H7 (cell line): ENCODE results near the gene CDK4. TPM values are rescaled to one million over a fixed set of nuclear protein-coding genes. Genes with fewer than 3 reads are reported as not detected.

Source experiments
- DNase-seq: peaks from one replicate; pipeline ENCODE4 v3.0.0; 2012
- H3K27me3 ChIP-seq: 2 replicates; pipeline ENCODE4 v1.6.0; 2011; ENCODE audit warnings: mild to moderate bottlenecking, low read length; ENCODE audit not compliant: control insufficient read depth, insufficient read depth
- H3K36me3 ChIP-seq: replicated peaks from 2 replicates; pipeline ENCODE4 v1.5.1; 2011; ENCODE audit warnings: low read length; ENCODE audit not compliant: control insufficient read depth, insufficient read depth
- H3K4me3 ChIP-seq: 2 replicates; pipeline ENCODE4 v1.5.1; 2011; ENCODE audit warnings: low read depth, mild to moderate bottlenecking, control low read depth, low read length, moderate library complexity; ENCODE audit not compliant: insufficient read depth
- total RNA-seq: library from RNA; depleted of rRNA; stranded (reverse); fragments of >200 nt; shearing (Covaris generic); gene quantifications from 2 replicates; pipeline ENCODE4 v1.2.3, GENCODE V29; 2014

CDK4 gene
- total RNA-seq, 1 experiment from 2014 or later: 275 TPM

DNA sequence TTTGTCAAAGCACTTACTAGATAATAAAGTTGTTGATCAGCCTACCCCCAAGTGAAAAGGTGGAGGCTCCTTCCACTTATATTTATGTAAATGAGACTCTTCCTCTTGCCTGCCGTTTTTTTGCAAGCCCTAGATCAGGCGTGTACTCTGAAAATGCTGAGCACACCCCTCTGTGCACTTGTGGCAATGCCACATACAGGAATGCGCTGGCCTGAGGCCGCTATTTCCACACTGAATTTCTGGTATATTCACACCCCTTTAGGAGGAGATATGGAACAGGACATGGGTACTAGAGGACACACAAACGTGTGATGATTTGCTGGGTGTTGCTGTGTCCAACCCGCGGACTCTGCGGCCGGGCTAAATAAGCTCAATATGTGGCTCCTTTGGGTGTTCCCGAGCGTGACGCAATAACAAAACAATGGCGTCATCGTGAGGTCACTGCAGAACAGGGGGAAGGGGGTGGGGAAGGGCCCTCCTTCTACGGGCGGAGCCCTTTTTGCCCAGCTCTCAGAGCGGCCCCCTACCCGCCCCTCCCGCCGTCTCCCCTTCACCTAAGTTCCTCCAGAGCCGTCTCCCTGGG is 7.8 kb downstream of the CDK4 start:
- Histone ChIP-seq H3K36me3 (peaks cover 15% of the 10 kb centered on the region), H3K4me3 (peak overlapping the region; percentile 81), H3K27me3 (peaks cover 39% of the 10 kb centered on the region)
- DNase-seq: no peak

DNA sequence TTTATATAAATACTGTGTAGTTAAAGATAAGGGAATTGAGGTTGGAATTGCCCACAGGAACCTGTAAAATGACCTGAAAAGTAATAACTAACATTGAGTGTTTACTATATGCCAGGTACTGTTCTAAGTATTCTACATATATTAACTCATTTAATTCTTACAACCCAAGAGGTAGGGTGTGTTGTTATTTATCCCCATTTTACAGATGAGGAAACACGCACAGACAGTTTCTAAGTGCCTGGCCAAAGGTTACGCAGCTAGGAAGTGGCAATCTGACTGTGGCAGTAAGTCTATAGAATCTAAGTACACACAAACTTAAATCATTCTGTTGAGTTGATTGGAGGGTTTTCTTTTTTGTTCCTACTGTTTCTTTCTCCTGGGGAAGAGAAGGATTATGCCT is 8.3 kb downstream of the CDK4 start:
- H3K27me3 ChIP-seq: peaks cover 44% of the 10 kb centered on the region
- peaks cover 10% of the 10 kb centered on the region for H3K36me3 ChIP-seq
- no peak for DNase-seq
- H3K4me3 ChIP-seq: no peak overlapping the region

DNA sequence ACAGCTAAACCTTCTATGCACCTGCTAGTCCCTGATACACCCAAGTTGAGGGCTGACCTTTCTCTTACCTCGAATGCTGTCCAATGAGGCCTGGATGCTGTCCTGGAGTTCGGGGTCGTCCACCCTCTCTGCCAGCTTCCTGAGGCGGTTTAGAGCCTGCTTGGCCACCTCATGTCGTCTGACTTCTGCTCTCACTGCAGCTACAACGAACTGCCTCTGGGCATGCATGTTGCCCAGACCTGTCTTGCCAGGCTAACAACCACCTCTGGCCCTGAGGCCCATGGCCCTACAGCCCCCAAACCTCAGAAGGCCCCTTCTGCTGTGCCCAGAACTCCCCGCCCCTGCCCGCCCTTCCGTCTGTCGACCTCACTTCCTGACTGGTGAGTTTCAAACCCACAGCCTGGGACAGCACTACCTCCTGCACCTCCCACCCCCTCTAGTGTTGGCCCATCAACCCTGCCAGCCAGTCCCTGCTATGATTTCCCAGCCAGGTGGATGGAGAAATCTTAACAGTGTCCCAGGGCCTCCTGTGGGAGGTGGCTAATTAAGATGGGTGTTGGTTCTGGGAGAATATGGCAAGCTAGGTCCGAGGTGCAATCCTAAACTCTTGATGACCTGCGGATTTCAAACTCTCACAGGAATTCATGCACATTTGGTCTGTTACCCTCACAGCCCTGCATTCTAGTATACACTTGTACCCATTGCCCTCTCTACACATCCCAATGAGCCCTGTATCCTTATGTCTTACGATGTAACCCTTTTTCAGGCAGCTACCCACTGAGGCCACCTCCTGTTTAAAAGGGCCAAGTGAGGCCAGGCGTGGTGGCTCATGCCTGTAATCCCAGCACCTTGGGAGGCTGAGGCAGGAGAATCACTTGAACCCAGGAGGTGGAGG is 10.0 kb downstream of the CDK4 start:
- Histone ChIP-seq H3K36me3 (peaks cover 4% of the 10 kb centered on the region), H3K4me3 (no peak overlapping the region), H3K27me3 (peaks cover 59% of the 10 kb centered on the region)
- peak; percentile 76 for DNase-seq

DNA sequence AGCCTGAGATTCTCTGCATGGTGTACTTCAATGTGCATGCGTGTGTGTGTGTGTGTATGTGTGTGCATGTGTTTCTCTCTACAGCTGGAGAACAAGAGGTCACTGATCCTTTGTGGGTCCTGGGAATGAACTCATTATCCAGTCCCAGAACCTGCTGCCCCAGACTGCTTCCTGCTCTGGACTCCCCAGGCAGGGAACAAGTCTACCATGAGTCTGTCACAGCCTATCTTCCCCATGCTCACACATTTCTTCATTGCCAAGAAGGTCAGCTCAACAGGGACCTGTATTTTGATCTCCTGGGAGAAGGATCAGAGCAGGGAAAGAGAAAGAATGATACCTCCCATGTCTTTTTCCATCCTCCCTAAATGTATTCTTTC is 10.7 kb downstream of the CDK4 start:
- Histone ChIP-seq H3K27me3 (peaks cover 65% of the 10 kb centered on the region), H3K4me3 (no peak overlapping the region), H3K36me3 (peaks cover under 1% of the 10 kb centered on the region)
- no peak for DNase-seq

DNA sequence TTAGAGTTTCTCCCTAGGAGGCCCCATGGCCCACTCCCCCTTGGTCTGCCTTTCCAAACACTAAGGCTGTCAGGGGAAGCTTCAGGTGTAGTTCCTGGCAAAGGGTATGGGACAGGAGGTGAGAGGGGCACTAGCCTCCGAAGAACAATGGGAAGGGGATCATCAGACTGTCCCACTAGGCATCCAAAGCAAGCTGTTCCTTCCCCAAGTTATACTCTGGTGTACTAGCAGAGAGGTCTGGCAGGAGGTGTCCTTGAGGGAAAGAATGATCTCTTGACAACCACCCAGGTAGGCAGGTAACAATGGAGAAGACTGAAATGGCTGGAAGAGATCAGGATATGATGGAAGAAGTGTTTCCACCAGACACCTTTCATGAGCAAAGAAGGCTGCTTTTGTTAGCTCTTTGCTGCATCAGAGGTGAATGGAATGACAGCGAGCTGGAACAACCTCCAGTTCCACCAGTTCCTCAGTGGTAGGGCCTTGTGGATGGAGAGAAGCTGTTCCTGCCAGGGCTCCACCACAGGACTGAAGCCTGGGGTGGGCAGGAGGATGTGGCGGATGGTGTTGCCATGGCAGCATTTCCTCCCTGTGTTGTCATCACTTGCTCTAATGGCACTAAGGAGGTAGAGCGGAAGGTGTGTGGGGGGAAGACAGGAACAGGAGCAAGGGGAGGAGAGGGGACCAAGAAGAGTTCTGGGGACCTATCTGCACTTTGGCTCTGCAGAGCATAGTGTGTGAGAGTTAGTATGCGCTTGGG is 11.3 kb downstream of the CDK4 start:
- DNase-seq: no peak
- H3K36me3 ChIP-seq: no peaks in the 10 kb centered on the region
- no peak overlapping the region for H3K4me3 ChIP-seq
- peaks cover 71% of the 10 kb centered on the region for H3K27me3 ChIP-seq

DNA sequence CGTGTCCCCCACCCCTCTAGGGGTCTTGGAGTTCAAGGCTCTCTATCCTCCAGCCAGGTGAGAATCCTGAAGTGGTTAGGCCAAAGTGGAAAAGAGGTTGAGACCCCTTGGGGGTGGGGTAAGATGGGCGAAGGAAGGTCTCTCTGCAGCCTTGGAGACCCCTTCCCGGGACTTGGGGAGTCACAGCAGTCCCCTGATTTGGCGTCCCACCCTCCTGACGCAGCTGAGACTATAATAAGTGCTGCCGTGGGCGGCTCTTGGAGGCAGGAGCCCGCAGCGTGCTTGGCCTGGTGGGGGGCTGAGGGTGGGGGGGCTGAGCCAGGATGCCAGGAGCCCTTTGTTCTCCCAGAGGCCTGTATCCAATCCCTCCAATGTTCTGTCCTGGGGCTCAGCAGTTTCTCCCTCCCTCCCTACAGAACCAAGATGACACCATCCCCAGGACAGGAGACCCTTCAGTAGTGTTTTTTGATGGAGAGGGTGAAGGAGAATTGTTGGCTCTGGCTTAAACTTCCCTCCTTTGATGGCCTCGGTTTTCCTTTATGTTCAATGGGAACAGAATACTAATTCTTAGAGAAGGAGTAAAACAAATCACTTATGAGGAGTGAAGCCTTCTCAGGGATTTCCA is 12.1 kb downstream of the CDK4 start:
- Histone ChIP-seq H3K36me3 (no peaks in the 10 kb centered on the region), H3K27me3 (peaks cover 79% of the 10 kb centered on the region), H3K4me3 (no peak overlapping the region)
- no peak for DNase-seq

DNA sequence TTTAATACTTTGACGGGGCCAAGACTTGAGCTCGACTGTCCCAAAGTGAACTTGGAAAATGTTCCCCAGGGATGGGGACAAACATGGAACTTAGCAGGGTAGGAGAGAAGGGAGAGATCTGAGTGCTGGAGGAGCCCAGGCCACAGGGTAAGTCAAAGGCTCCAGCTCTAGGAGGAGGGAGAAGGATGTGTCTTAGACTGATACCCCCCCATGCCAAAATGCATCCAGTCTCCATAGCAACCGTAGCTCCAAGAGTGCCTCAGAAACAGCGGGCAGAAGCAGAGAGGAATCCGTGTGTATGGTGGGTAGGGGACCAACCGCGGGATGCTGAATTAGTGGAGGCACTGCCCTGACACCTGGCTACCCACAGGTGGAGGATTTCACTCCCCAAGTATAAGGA is 12.7 kb downstream of the CDK4 start:
- no peak for DNase-seq
- Histone ChIP-seq H3K36me3 (no peaks in the 10 kb centered on the region), H3K27me3 (peaks cover 86% of the 10 kb centered on the region), H3K4me3 (no peak overlapping the region)

DNA sequence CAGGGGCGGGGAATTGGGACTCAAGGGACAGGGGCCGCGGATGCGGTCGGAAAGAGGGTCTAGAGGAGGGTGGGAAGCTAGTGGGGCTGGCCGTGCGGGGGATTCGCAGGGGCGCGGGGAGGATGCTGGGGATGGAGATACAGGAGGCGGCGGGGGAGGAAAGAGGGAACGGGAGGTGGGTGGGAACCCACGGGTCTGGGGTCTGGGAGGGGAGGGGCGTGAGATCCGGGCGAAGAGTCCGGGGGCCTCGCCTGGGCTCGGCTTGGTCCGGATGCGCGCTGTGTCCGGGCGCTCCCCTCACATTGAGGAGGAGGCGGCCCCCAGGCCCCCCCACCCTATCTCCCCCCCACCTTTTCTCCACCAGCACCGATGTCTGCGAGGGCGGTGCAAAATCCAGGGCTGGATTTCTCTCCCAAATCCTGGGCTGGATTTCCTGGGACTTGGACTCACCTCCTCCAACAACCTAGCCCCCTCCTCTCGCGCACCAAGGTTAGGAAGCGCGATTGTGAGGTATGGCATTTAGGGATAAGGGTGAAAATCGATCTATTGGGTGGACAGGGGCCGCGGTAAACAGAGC is 13.4 kb downstream of the CDK4 start, which contains the start of gene AGAP2:
TSS of gene AGAP2 (minus strand) at position 82 of the 577 bp plus-strand sequence. CDS start 496 bp downstream, outside the sequence.
- Histone ChIP-seq H3K4me3 (peak within 1 kb of the TSS; percentile 43), H3K36me3 (no peaks in the 10 kb centered on the region), H3K27me3 (peaks cover 90% of the 10 kb centered on the region)
- peak; percentile 92 for DNase-seq

DNA sequence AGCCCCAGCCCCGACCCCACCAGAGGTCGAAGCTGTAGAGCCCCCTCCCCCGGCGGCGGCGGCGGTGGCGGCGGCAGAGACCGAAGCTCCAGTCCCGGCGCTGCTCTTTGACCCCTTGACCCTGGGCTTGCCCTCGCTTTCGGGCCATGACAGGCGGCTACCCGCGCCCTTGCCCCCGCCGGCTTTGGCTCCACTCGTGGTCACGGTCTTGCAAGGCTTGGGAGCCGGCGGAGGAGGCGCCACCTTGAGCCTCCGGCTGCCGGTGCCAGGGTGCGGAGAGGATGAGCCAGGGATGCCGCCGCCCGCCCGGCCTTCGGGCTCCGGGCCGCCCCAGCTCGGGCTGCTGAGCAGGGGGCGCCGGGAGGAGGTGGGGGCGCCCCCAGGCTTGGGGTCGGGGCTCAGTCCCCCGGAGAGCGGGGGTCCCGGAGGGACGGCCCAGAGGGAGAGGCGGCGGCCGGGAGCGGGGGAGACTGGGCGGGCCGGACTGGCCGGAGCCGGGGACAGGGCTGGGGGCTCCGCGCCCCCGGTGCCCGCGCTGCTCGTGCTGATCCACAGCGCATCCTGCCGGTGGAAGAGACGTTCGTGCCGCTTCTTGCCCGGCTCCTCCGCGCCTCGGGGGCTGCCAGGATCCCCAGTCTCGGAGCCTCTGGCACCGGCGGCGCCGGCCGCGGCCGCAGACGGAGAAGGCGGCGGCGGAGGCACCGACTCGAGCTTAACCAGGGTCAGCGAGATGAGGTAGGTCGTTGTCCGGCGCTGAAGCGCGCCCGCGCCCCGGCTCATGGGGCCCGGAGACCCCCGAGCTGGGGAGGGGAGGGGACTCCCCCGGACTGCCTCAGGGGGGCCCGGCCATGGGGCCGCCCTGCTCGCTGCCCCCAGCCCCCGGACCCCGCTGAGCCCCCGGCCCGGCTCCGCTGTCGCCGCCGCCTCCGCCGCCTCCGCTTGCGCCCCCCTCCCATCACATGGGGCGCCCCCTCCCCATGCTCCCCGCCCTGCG is 14.3 kb downstream of the CDK4 start:
- Histone ChIP-seq H3K36me3 (no peaks in the 10 kb centered on the region), H3K4me3 (peak overlapping the region; percentile 26; the same call in 1 of the 2 replicates), H3K27me3 (peaks cover 94% of the 10 kb centered on the region)
- peak; percentile 88 for DNase-seq

DNA sequence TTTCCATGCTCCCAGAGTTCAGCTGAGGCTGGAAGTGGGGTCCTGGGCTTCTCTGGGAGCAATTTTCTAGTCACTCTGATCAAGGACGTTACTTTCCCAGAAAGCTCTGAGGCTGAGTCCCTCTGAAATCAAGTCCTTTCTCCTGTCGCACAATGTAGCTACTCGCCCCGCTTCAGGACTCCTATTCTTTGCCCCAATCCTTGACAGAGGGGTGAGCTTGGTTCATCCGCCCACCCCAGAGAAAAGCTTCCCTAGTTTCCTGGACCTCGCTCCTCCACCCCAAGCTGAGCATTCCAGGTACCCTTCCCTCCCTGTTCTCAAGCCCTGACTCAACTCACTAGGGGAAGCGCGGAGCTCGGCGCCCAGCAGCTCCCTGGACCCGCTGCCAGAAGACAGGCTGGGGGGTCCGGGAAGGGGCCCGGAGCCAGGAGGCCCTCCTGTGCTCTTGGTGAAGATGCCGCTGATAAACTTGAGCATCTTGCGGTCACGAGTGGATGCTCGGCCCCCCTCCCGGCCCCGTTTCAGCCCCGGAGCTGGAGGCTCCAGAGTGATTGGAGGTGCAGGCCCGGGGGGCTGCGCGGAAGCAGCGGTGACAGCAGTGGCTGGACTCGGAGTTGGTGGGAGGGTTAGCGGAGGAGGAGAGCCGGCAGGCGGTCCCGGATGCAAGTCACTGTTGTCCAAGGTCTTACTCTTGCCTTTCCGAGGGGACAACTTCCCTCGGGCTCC is 15.2 kb downstream of the CDK4 start:
- DNase-seq: peak; percentile 81
- peak overlapping the region; percentile 33; the same call in 1 of the 2 replicates for H3K4me3 ChIP-seq
- no peaks in the 10 kb centered on the region for H3K36me3 ChIP-seq
- peaks cover 98% of the 10 kb centered on the region for H3K27me3 ChIP-seq

DNA sequence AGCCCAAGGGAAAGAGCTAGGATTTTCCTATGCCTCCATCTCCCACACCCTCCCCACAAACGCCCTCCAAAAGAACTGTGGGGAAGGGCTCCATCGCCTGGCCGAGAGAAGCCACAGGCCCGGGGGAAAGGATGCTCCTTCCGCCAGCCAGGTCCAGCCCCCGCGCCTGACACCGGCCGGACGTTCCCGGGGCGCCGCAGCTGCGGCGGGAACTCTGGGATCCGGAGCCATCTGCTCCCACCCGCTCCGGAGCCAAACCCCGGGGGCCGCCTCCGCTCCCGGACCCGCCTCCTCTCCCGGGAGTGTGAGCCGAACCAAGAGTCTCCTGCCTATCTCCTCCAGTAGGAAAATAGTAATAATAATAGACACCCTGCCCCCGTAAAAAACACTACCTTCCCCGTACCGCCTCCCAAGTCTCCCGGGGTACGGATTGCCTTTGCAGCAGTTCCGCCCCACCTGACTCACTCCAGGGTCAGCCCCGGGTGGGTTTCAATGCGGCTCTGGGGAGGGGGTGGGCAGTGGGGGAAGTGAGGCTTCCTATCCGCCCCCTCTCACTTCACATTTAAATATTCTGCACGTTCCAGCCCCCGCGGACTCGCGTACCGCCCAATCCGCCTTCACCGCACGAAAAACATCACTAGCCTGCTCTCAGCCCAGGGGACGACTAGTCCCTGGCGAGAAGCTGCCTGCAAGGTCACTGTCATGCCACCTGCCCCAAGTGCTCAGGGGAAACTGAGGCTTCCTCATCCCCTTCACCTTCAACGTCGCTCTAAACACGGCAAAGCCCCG is 16.0 kb downstream of the CDK4 start:
- H3K27me3 ChIP-seq: peaks cover 98% of the 10 kb centered on the region
- peak; percentile 93 for DNase-seq
- peak overlapping the region; percentile 33; the same call in 1 of the 2 replicates for H3K4me3 ChIP-seq
- H3K36me3 ChIP-seq: no peaks in the 10 kb centered on the region

DNA sequence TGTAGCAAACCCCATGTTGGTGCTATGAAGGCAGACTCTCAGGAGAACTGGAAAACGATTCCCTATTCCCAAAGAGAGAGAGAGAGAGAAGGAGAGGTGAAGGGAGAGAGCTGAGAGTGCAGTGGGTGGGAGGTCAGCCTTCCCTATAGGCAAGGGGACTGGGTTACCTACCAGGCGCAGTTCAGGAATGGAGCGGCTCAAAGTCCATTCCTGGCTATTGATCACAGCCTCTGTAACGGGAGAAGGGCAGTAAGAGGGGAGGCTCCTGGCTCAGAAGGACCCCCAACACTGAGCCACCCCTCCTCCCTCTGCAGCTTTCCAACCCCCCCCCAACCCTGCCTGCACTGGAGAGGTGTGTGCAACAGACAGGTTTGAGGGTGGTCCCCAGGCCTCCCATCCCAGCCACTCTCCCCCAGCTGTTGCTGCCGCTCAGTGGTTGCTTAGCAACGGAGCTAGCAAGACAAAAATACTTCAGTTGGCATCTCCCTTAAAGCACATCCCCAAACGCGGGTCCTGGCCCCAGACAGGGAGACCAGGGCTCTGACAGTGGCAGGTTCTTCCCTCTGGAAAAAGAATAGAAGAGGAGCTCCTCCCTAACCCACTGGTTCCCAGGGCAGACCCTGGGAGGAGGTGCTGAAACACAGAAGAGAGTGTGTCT is 16.8 kb downstream of the CDK4 start:
- no peaks in the 10 kb centered on the region for H3K36me3 ChIP-seq
- peak; percentile 69 for DNase-seq
- peak overlapping the region; percentile 33; the same call in 1 of the 2 replicates for H3K4me3 ChIP-seq
- H3K27me3 ChIP-seq: peaks cover 98% of the 10 kb centered on the region
